Measurements from ENCODE around the gene ARMC9.
"Not testable (repeated sequence)": the region's sequence is repeated elsewhere in the genome, so short reads cannot be mapped to it uniquely, and the experiment has no call there.

ARMC9 gene

GRCh38 chr2:231364061-231364460 lies 165.6 kb downstream of the ARMC9 start:
- DNase-seq (ENCODE audit: low read depth): no peak

GRCh38 chr2:231364961-231365810 lies 166.8 kb downstream of the ARMC9 start:
- DNase-seq (ENCODE audit: low read depth): no peak

DNA sequence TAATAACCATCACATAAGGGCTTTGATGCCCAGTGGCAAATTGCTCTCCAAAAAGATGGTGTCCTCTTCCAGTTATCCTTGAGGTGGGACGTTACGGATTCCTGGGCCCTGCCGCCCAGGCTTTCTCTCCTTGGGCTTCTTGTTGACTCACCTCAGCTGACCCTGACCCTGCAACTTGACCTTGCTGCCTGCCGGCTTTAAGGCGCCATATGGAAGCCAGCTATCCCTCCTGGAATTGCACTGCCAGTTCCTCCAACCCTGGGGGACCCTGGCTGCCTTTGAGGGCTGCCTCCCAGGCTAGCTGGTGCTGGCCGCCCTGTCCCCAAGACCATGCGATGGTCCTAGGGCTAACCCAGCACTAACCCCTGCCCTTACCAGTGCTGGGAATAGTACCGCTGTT lies 168.7 kb downstream of the ARMC9 start:
- DNase-seq (ENCODE audit: low read depth): no peak

GRCh38 chr2:231369580-231370428 lies 171.4 kb downstream of the ARMC9 start:
- no peak for DNase-seq (ENCODE audit: low read depth)

DNA sequence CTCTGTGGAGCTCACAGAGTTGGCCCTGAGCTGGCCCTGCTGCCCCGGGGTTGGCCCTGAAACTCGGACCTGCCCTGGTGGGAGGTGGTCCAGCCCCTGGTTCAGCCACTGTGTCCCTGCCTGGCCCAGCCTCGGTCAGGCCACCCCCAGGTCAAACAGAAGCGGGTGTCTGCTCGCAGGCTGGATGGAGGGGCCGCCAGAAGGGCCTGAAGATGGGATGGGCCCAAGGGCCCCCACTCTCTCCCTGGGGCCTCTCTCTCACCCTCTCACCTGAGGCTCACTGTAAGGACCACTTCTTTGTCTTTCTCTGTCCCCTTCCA lies 172.0 kb downstream of the ARMC9 start:
- DNase-seq (ENCODE audit: low read depth): no peak

GRCh38 chr2:231370749-231371429 lies 172.5 kb downstream of the ARMC9 start:
- no peak for DNase-seq (ENCODE audit: low read depth)

GRCh38 chr2:231371430-231372054 lies 173.1 kb downstream of the ARMC9 start:
- no peak for DNase-seq (ENCODE audit: low read depth)

DNA sequence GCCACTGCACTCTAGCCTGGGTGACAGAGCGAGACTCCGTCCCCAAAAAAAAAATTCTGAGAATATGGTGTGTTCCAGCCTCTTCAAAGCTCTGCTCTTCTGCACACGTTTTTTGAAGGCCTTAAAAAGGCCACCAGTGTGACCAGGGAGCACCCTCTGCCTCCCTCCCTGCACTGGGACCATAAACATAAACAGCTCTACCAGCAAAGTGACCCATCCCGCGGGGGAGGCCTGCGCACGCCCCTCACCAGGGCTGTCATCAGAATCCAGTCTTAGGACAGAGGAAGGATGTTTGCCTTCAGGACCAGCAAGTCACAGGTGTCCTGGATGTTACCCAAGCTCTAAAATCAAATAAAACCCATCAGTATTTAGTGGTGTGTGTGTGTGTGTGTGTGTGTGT lies 173.9 kb downstream of the ARMC9 start:
- DNase-seq (ENCODE audit: low read depth): no peak

DNA sequence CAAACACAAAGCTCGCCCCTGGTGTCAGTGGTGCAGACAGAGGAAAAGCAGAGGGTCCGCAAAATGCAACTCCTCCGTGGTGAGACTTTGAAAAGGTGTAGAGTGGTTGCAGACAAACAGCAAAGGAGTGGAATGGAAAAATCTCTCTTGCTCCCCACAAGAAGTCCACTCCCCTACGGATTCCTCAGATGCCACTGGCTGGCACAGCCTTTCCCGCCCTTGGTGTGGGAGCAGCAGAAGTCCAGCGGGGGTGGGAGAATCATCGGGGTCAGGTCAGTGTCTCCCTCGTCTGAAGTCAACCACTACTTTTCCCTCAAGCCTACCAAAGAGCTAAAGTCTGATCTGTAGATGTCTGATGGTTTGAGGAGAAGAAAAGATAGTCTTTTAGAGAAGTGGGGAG lies 174.8 kb downstream of the ARMC9 start:
- no peak for DNase-seq (ENCODE audit: low read depth)

DNA sequence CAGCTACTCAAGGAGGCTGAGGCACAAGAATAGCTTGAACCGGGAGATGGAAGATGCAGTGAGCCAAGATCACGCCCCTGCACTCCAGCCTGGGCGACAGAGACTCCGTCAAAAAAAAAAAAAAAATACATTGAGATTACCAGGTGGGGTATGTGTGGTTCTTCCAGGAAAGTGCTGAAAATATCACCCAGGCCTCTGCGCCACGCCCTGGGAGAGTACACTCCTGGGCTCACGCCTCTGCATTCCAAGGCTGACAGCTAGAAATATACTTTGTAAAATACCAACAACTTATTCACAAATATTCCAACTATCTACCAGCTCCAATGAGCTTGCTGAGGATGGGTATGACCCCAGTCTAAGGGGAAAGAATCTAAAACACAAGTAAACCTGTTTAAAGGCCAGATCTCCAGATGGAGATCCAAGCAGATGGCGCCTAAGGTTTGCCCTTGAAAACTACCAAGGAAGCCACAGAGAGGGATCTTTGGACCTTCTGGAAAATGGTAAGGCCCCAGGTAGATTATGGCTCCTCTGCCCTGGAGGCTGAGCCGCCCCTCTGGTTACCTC lies 175.4 kb downstream of the ARMC9 start:
- DNase-seq (ENCODE audit: low read depth): no peak

- no peak for DNase-seq (ENCODE audit: low read depth)
Observed at GRCh38 chr2:231374771-231375170, 176.3 kb downstream of the ARMC9 start.

DNA sequence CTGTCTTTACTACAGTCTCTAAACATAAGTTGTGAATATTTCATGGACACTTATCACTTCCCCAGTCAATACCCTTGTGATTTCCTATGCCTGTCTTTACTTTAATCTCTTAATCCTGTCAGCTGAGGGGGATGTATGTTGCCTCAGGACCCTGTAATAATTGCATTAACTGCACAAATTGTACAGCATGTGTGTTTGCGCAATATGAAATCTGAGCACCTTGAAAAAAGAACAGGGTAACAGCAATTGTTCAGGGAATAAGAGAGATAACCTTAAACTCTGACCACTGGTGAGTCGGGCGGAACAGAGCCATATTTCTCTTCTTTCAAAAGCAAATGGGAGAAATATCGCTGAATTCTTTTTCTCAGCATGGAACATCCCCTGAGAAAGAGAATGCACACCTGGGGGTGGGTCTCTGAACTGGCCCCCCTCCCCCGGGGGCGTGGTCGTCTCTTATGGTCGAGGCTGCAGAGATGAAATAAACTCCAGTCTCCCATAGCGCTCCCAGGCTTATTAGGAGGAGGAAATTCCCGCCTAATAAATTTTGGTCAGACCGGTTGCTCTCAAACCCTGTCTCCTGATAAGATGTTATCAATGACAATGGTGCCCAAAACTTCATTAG lies 177.7 kb downstream of the ARMC9 start:
- not testable (repeated sequence) for DNase-seq (ENCODE audit: low read depth)

DNA sequence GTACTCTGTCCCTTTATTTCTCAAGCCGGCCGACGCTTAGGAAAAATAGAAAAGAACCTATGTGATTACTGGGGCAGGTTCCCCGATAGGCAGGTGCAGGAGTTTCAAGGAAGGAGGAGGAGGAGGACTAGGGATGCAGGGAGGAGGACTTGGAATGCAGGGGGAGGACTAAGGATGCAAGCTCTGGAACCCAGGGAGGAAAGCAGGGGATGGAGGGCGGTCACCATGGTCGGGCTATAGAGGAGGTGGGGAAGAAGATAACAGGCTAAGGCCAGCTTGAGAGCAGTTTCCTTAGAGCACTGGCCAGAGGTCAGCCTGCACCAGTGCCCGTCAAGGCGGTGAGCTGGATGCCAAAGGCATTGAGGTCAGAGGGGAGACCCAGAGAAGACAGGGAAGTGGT lies 178.4 kb downstream of the ARMC9 start:
- no peak for DNase-seq (ENCODE audit: low read depth)

DNA sequence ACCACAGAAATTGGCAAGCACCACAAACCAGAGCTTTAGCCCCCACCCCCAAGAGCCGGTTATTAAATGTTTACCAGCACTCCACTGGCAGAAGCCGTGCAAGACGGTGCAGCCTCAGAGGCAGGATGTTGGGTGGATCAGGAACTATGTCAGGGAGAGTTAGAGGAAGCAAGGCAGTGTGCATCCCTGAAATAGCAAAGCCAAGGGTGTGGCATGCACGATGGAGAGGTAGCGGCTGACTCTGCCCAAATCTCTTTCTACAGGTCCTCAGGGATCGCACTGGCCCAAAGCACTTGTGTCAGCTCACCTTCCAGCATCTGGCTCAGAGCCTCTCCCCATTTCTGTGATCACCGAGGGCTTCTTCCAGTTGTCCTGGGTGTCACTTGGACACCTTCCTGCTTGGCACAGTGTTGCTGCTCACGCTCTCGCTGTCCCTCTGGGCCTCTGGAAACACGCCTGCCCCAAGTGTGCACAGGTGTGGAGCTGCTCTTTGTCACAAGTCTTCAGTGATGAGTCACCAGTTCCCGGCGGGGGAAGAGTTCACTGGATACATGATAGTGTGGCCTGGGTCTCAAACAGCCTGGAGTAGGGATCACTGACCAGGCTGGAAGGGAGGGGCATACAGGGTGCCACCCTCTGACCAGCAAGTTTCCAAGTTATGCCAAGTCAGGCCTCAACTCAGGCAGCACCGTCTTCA lies 179.7 kb downstream of the ARMC9 start:
- DNase-seq (ENCODE audit: low read depth): no peak

DNA sequence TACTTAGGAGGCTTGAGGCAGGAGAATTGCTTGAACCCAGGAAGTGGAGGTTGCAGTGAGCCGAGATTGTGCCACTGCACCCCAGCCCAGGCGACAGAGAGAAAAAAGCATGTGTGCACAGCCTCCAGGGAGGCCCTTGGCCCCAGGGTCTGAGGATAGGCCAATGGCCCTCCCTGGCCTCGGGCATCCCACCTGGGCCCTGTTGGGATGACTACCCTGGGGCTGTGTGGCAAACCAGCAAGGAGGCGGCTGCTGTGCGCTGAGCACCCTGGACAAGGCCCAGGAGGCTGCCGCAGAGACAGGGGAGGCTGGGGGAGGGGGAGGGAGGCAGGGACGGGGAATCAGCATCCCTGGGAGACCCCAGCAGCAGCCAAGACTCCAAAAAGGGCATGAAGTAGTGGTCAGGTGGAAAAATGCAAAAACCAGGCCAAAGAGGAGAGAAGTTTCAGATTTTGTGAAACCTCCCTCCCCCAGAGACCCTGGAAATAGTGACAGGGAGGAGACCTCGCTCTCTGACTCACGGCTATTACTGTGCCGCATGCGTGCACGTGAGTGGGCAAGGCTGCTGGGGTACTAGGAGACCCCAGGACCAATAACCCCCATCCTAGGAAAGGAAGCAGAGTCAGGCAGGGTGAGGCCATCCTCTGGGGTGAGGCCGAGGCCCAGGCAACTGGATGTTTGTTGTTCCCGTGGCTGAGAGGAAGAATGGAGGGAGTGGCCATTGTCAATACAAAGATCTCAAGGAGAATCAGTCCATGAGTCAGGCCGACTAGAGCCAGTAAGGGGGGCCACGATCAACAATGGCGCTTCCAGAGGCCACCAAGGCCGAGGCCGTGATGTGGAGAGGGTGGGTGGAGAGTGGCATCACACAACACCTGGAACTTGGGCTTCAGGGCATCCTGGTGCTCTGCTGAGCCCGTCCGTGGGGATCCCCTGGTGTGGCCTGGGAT lies 181.1 kb downstream of the ARMC9 start:
- no peak for DNase-seq (ENCODE audit: low read depth)

- DNase-seq (ENCODE audit: low read depth): no peak
Observed at GRCh38 chr2:231380307-231380706, 181.9 kb downstream of the ARMC9 start.

GRCh38 chr2:231380991-231381847 lies 182.8 kb downstream of the ARMC9 start:
- no peak for DNase-seq (ENCODE audit: low read depth)

- no peak for DNase-seq (ENCODE audit: low read depth)
Observed at GRCh38 chr2:231382116-231382515, 183.7 kb downstream of the ARMC9 start.
